Measurements from ENCODE around the gene KCNK7.
"Not testable (repeated sequence)": the region's sequence is repeated elsewhere in the genome, so short reads cannot be mapped to it uniquely, and the experiment has no call there.

Gene KCNK7

DNA sequence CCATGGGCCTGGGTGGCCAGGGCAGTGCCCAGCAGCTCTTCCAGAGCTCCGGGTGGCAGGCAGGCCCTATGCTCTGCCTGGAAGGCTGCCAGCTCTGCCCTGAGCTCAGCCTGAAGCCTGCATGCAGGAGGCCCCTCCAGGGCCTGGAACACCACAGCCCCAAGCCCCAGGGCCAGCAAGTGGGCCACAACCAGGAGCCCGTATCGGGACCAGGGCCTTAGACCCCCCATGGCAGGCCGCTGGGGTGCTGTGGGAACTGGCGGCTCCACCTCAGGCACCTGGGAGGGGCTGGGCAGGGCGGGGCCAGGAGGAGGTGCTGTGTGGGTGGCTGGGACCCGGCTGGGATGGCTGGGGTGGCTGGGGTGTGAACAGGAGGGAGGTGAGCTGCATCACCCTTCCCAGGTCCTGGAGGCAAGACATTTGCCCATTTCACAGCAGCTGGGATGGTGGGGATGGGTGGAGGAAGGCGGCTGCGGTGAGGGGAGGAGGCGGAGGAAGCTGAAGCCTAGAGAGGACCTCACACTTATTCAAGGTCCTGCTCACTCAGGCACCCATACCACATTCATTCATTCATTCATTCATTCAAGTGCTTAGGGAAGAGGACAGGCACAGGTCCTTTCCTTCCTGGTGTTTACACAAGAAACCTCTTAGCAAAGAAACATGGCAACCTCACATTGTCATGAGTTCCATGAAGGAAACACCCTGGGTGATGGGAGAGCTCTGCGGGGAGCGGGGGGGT lies at the start of gene KCNK7:
KCNK7 (minus strand) TSS at position 258 of the 739 bp plus-strand sequence; CDS start at position 230, 28 bp downstream.
- DNase-seq (ENCODE audit: low read depth in 2 of 2): no peak

- DNase-seq (ENCODE audit: low read depth in 2 of 2): no peak
These were observed 49.2 kb upstream of the KCNK7 start for GRCh38 chr11:65644837-65645236.

- no peak for DNase-seq (ENCODE audit: low read depth in 2 of 2)
These were observed 48.4 kb upstream of the KCNK7 start for GRCh38 chr11:65643971-65644370.

DNA sequence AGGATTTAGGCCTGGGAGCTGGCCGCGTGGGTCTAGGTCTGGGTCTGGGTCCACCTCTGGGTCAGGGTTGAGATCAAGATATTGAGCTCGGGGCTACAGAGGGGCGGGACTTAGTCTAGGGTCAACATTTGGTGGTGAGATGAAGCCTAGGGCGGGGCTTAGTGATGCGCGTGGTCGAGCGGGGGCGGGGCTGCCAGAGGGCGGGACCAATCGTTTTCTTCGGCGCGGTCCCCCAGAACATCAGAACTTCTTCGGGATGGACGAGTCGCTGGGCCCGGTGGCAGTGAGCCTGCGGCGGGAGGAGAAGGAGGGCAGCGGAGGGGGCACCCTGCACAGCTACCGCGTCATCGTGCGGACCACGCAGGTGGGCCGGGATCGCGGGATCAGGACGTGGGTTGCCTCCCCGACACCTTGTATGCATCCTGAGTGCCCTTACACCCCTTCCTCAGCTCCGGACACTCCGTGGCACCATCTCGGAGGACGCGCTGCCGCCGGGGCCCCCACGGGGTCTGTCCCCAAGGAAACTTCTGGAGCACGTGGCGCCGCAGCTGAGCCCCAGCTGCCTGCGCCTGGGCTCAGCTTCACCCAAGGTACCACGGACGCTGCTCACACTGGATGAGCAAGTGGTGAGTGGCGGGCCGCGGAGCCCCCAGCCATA lies 46.5 kb upstream of the KCNK7 start:
- no peak for DNase-seq (ENCODE audit: low read depth in 2 of 2)

DNA sequence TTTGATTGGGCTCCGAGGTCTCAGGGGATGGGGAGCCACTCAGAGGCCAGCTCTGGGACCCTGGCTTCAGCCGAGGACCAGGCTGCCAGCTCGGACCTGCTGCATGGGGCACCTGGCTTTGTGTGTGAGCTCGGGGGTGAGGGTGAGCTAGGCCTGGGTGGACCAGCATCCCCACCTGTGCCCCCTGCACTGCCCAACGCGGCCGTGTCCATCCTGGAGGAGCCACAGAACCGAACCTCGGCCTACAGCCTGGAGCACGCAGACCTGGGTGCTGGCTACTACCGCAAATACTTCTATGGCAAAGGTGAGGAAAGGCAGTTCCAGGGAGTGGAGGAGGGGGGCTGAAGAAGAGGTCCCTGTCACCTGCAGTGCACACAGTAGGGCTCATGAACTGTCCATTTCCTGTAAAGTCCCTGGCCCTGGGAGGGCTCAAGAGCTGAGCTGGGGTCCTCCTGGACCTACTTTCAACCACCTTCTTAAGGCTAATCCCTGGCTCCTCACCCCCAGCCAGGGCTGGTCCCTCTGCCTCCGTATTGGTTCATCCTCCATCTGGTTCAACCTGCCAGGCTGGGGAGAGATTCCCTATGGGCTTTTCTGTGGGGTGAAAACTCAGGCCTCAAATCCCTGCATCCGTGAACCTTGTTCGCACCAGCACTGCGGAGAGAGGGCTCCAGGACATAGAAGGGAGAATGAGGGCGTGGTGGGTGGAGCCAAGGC lies 45.9 kb upstream of the KCNK7 start:
- no peak for DNase-seq (ENCODE audit: low read depth in 2 of 2)

- DNase-seq (ENCODE audit: low read depth in 2 of 2): no peak
These were observed 45.1 kb upstream of the KCNK7 start for GRCh38 chr11:65640483-65641296.

GRCh38 chr11:65639623-65640482 lies 44.3 kb upstream of the KCNK7 start:
- DNase-seq (ENCODE audit: low read depth in 2 of 2): no peak

GRCh38 chr11:65639228-65639597 lies 43.6 kb upstream of the KCNK7 start:
- not testable (repeated sequence) for DNase-seq (ENCODE audit: low read depth in 2 of 2)

DNA sequence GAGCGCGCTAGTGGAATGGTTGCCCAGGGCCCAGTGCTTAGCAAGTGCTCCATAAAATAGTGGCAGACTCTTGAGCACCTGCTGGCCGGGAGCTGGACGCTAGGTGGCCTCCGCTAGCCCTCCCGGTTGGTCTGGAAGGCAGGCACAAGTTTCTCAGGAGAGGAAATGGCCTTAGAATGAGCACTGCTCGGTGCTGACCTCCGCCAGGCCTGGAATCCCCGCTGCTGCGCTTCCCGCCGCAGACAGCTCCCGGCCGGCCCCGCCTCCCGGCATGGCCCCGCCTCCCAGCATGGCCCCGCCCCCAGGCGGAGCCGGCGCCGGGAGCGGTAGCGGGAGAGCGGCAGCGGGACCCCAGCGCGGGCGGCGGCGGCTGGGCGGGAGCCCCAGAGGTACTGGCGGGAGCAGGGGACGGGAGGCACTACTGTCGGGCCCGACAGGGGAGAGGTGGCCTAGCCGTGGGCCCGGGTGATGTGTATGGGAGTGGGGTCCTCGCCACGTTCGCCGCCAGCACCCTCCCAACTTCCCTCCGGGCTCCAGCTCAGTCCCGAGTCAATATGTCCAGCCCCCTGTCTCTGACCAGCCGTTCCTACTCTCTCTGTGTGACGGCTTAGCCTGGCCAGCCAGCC lies 42.3 kb upstream of the KCNK7 start, which contains the start of gene SIPA1:
SIPA1 (plus strand) TSS at position 308 of the 626 bp plus-strand sequence. CDS start 2,821 bp downstream, outside the sequence.
- peak in 1 of 2 experiments; percentile 24 for DNase-seq (ENCODE audit: low read depth in 2 of 2)

DNA sequence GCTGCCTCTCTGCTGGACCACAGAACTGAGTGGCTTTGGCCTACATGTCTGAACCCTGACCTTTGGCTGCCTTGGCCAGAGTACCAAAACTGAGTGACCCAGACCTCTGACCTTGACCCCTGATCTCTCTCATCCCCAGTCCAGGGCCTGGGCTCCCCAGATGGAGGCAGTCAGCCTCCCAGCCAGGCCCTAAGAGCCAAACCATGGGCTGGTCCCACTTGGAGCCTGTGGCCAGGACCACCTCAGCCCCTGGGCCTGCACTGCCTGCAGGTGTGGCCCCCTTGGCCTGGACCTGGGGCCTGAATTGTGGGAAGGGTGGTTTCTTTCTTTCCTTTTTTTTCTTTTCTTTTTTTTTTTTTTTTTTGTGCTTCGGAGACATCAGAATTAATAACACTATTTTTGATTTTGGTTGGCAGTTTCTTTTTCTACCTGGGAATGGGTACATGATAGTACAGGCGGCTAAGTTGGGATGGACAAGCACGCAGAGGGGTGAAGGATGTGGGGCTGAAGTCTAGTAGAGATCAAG lies 41.5 kb upstream of the KCNK7 start:
- DNase-seq (ENCODE audit: low read depth in 2 of 2): no peak

DNA sequence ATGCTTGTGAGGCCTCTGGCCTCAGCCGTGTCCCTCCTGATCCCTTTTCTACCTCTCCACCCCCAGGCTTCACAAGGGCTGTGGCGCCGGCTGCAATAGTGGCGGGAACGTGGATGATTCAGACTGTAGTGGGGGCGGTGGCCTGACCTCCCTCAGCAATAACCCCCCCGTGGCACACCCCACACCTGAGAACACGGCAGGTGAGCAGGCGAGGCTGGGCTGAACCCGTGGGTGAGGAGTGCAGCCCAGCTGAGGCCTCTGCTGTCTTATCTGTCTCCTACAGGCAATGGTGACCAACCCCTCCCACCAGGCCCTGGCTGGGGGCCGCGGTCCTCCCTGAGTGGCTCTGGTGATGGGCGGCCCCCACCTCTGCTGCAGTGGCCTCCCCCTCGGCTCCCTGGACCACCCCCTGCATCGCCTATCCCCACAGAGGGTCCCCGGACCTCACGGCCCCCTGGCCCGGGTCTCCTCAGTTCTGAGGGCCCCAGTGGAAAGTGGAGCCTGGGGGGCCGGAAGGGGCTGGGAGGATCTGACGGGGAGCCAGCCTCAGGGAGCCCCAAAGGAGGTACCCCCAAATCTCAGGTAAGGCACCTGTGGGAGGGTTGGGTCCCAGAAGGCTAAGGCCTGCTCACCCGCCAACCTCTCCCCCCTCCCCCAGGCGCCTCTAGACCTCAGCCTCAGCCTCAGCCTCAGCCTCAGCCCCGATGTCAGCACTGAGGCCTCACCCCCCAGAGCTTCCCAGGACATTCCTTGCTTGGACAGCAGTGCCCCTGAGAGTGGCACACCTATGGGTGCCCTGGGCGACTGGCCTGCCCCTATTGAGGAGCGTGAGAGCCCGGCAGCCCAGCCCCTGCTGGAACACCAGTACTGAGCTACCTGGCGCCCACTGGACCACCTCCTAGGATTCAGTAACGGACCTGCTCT lies 40.8 kb upstream of the KCNK7 start:
- DNase-seq (ENCODE audit: low read depth in 2 of 2): no peak

GRCh38 chr11:65634905-65635731 lies 39.5 kb upstream of the KCNK7 start:
- DNase-seq (ENCODE audit: low read depth in 2 of 2): no peak

DNA sequence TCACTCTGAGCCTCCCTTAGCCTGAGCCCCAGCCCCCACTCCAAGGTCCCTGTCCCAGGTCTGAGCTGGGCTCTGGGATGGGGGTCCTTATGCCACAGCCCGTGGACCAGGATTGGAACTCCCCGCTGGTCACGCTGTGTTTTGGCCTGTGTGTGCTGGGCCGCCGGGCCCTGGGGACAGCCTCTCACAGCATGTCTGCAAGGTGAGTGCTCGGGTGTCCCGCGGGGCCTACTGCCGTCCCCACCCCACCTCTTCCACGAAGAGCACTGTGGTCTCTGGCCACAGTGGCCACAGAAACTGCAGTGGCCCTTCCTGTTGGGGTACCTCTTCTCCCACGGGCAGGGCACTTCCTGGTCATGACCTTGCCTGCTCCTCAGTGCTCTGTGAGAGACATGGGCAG lies 38.8 kb upstream of the KCNK7 start:
- no peak for DNase-seq (ENCODE audit: low read depth in 2 of 2)

GRCh38 chr11:65634109-65634436 lies 38.5 kb upstream of the KCNK7 start:
- DNase-seq (ENCODE audit: low read depth in 2 of 2): no peak

DNA sequence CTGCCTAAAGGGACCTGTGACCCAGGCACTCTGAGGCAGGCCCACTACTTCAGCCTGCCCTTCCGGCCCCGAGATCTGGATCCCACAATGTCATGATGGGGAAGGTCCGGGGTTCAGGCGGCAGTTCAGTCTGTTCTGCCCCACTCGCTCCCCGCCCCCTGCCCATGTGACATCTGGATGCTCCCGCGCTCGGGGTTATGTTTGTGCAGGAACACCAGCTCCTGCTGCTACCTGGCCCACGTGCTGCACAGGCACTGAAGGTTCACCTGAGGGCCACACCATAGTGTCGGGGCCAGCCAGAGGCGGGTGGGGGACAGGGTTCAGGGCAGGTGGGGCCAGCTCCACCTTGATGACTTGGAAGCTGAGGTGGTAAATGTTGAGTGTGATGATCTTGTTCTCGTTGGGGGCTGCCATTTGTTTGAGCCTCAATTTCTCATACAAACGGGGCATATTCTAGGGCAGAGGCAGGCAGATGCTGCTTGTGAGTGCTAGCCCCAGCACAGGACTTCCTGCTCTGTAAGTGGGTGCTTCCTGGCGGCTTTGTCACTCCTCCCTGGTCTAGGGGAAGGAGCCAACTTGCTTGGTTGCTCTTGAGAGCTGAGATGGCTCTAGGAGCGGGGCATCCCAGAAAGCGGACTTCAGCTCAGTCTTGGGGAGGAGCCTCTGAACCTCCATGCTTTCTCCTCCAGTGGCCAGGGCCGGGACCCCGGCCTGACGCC lies 37.9 kb upstream of the KCNK7 start:
- DNase-seq (ENCODE audit: low read depth in 2 of 2): no peak

- DNase-seq (ENCODE audit: low read depth in 2 of 2): no peak
These were observed 34.6 kb upstream of the KCNK7 start for GRCh38 chr11:65630215-65630614.

GRCh38 chr11:65629579-65629978 lies 34.0 kb upstream of the KCNK7 start:
- DNase-seq (ENCODE audit: low read depth in 2 of 2): no peak

- no peak for DNase-seq (ENCODE audit: low read depth in 2 of 2)
These were observed 31.6 kb upstream of the KCNK7 start for GRCh38 chr11:65627202-65627601.
